ENCODE results near the gene FAHD2A.

Gene FAHD2A

GRCh38 chr2:95383635-95384027 lies 18.9 kb upstream of the FAHD2A start:
- no peak overlapping the region for H3K27ac ChIP-seq (ENCODE audit: low read length)
- no peaks in the 10 kb centered on the region for H3K36me3 ChIP-seq (ENCODE audit: insufficient read depth, low read length)
- no peaks in the 10 kb centered on the region for H3K27me3 ChIP-seq (ENCODE audit: insufficient read depth, low read length, poor library complexity)
- TF ChIP-seq EZH2 (IDR thresholded peaks at IDR 0.05; ENCODE audit: borderline replicate concordance, low read depth, low read length, severe bottlenecking) (no peak), CTCF (IDR thresholded peaks at IDR 0.05; ENCODE audit: borderline replicate concordance, extremely low read depth, low read length, poor library complexity, severe bottlenecking) (no peak)
- ATAC-seq (ENCODE audit: insufficient read depth, low read depth) (no peak), DNase-seq (no peak)
- H2AFZ ChIP-seq (ENCODE audit: low read depth, low read length), result no peak overlapping the region
- H3K4me2 ChIP-seq (ENCODE audit: insufficient read depth, low read length), result no peak overlapping the region
- H4K20me1 ChIP-seq (ENCODE audit: insufficient read depth, low read length), result 0 out of 2 replicates have a peak, but pooled peaks cover 4% of the 10 kb centered on the region
- H3K9me3 ChIP-seq (ENCODE audit: insufficient read depth, low read length, severe bottlenecking), result no peaks in the 10 kb centered on the region
- H3K4me3 ChIP-seq (ENCODE audit: low read depth in 1 of 2, low read length in 2 of 2), result no peak overlapping the region
- no peaks in the 10 kb centered on the region for H3K4me1 ChIP-seq (ENCODE audit: insufficient read depth, low read length)
- no peak overlapping the region for H3K9ac ChIP-seq (ENCODE audit: low read depth, low read length)
- H3K79me2 ChIP-seq (ENCODE audit: insufficient read depth, low read length), result no peaks in the 10 kb centered on the region

GRCh38 chr2:95384854-95385569 lies 17.5 kb upstream of the FAHD2A start:
- TF ChIP-seq CTCF (IDR thresholded peaks at IDR 0.05; ENCODE audit: borderline replicate concordance, extremely low read depth, low read length, poor library complexity, severe bottlenecking) (no peak), EZH2 (IDR thresholded peaks at IDR 0.05; ENCODE audit: borderline replicate concordance, low read depth, low read length, severe bottlenecking) (no peak)

GRCh38 chr2:95385570-95385984 lies 16.9 kb upstream of the FAHD2A start:
- Histone ChIP-seq H3K9ac (ENCODE audit: low read depth, low read length) (no peak overlapping the region), H3K4me2 (ENCODE audit: insufficient read depth, low read length) (no peak overlapping the region), H3K4me3 (ENCODE audit: low read depth in 1 of 2, low read length in 2 of 2) (no peak overlapping the region), H2AFZ (ENCODE audit: low read depth, low read length) (no peak overlapping the region), H3K4me1 (ENCODE audit: insufficient read depth, low read length) (peaks cover 6% of the 10 kb centered on the region; the same call in 1 of the 2 replicates), H4K20me1 (ENCODE audit: insufficient read depth, low read length) (0 out of 2 replicates have a peak, but pooled peaks cover 4% of the 10 kb centered on the region), H3K27ac (ENCODE audit: low read length) (no peak overlapping the region), H3K36me3 (ENCODE audit: insufficient read depth, low read length) (no peaks in the 10 kb centered on the region), H3K9me3 (ENCODE audit: insufficient read depth, low read length, severe bottlenecking) (no peaks in the 10 kb centered on the region), H3K27me3 (ENCODE audit: insufficient read depth, low read length, poor library complexity) (no peaks in the 10 kb centered on the region), H3K79me2 (ENCODE audit: insufficient read depth, low read length) (no peaks in the 10 kb centered on the region)
- ATAC-seq (ENCODE audit: insufficient read depth, low read depth) (no peak), DNase-seq (no peak)
- TF ChIP-seq EZH2 (IDR thresholded peaks at IDR 0.05; ENCODE audit: borderline replicate concordance, low read depth, low read length, severe bottlenecking) (no peak), CTCF (IDR thresholded peaks at IDR 0.05; ENCODE audit: borderline replicate concordance, extremely low read depth, low read length, poor library complexity, severe bottlenecking) (no peak)

More at GRCh38 chr2:95384854-95385569, 17.5 kb upstream of the FAHD2A start:
- H3K4me1 ChIP-seq (ENCODE audit: insufficient read depth, low read length), result peaks cover 6% of the 10 kb centered on the region; the same call in 1 of the 2 replicates
- H3K9me3 ChIP-seq (ENCODE audit: insufficient read depth, low read length, severe bottlenecking), result no peaks in the 10 kb centered on the region
- no peak overlapping the region for H3K9ac ChIP-seq (ENCODE audit: low read depth, low read length)
- H3K27me3 ChIP-seq (ENCODE audit: insufficient read depth, low read length, poor library complexity), result no peaks in the 10 kb centered on the region
- H3K27ac ChIP-seq (ENCODE audit: low read length), result no peak overlapping the region
- 0 out of 2 replicates have a peak, but pooled peaks cover 4% of the 10 kb centered on the region for H4K20me1 ChIP-seq (ENCODE audit: insufficient read depth, low read length)
- no peak overlapping the region for H3K4me2 ChIP-seq (ENCODE audit: insufficient read depth, low read length)
- H3K4me3 ChIP-seq (ENCODE audit: low read depth in 1 of 2, low read length in 2 of 2), result no peak overlapping the region
- ATAC-seq (ENCODE audit: insufficient read depth, low read depth) (no peak), DNase-seq (no peak)
- no peaks in the 10 kb centered on the region for H3K36me3 ChIP-seq (ENCODE audit: insufficient read depth, low read length)
- H3K79me2 ChIP-seq (ENCODE audit: insufficient read depth, low read length), result no peaks in the 10 kb centered on the region
- H2AFZ ChIP-seq (ENCODE audit: low read depth, low read length), result no peak overlapping the region

All from DND-41 (cell line).